ENCODE measurements around the gene AGAP1.
A peak's percentile ranks its signal among the peaks of the same experiment; 100 is the strongest.
"Not testable (repeated sequence)": the region's sequence is repeated elsewhere in the genome, so short reads cannot be mapped to it uniquely, and the experiment has no call there.

AGAP1 gene

DNA sequence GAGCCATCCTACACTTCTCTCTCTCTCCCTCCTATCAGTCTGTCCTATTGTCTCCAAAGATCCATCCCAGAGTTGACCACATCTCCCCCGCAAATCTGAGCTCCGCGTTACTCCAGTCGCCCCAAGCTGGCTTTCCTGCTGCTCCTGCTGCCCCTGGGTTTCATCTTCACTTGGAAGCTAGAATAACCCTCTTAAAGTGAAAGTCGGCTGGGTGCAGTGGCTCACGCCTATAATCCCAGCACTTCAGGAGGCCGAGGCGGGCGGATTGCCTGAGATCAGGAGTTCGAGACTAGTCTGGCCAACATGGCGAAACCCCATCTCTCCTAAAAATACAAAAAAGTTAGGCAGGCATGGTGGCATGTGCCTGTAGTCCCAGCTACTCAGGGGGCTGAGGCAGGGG is 647.8 kb downstream of the AGAP1 start:
- not testable (repeated sequence) for H3K27ac Mint-ChIP-seq; H3K4me3 Mint-ChIP-seq; H3K9me3 Mint-ChIP-seq; H3K4me1 Mint-ChIP-seq; ATAC-seq; H3K36me3 Mint-ChIP-seq (ENCODE audit: low read depth); DNase-seq
- H3K27me3 Mint-ChIP-seq: peaks cover 14% of the 10 kb centered on the region

DNA sequence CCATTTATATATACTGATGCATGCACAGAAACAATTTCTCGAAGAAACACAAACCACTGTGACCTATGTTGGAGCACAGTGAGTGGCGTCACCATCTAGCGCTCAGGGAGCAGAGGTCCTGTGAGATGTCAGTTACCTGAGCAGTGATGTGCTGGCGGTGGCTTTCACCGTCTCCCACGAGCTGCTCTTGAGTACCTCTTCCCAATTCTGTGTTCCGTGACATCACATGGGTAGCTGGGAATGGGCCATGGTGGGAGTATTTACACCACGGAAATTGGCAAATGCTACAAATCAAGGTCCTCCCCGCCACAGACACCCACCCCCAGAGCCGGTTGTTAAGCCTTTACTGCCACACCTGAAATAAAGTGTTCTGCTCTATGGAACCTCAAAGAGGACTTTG is 650.0 kb downstream of the AGAP1 start:
- H3K4me3 Mint-ChIP-seq: no peak overlapping the region
- H3K4me1 Mint-ChIP-seq: no peaks in the 10 kb centered on the region
- no peaks in the 10 kb centered on the region for H3K9me3 Mint-ChIP-seq
- H3K27ac Mint-ChIP-seq: no peak overlapping the region
- DNase-seq (no peak), ATAC-seq (no peak)
- peaks cover 14% of the 10 kb centered on the region for H3K27me3 Mint-ChIP-seq
- H3K36me3 Mint-ChIP-seq (ENCODE audit: low read depth): no peaks in the 10 kb centered on the region

DNA sequence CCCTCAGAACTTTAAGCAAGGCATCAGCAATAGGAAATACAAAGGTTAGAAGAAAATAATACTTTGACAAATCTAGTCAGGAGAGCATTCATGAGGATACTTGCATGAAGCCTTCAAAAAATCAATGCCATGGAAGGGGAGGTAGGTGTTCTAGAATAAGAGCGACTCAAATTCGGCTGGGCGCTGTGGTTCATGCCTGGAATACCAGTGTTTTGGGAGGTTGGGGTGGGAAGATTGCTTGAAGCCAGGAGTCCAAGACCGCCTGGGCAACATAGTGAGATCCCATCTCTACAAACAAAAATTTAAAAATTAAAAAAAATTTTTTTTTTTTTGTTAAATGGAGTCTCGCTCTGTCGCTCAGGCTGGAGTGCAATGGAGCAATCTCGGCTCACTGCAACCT is 652.6 kb downstream of the AGAP1 start:
- Mint-ChIP-seq H3K4me3 (no peak overlapping the region), H3K4me1 (no peaks in the 10 kb centered on the region), H3K27me3 (peaks cover 19% of the 10 kb centered on the region), H3K36me3 (ENCODE audit: low read depth) (no peaks in the 10 kb centered on the region), H3K27ac (no peak overlapping the region), H3K9me3 (peaks cover 4% of the 10 kb centered on the region)
- ATAC-seq: no peak
- no peak for DNase-seq

DNA sequence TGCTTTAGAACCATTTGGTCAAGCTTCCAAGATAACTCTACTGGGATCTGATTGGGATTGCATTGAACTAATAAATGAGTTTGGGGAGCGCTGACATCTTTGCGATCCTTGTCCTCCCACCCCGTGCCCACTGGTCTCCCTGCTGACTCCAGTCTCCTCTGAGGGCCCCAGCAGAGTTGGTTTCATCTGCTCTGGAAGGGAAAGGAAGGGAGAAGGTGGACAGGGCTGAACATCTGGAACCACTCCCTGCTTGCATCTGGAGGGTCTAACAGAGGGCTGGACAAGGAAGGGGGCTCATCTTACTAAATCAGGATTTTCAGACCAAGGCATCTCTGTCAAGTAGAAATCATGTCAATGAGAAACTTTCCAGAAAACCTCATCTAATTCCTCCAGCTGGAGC is 661.6 kb downstream of the AGAP1 start:
- Mint-ChIP-seq H3K9me3 (peaks cover 7% of the 10 kb centered on the region), H3K27ac (no peak overlapping the region), H3K4me3 (no peak overlapping the region), H3K4me1 (no peaks in the 10 kb centered on the region), H3K27me3 (peaks cover 25% of the 10 kb centered on the region), H3K36me3 (ENCODE audit: low read depth) (no peaks in the 10 kb centered on the region)
- no peak for ATAC-seq
- DNase-seq: no peak

DNA sequence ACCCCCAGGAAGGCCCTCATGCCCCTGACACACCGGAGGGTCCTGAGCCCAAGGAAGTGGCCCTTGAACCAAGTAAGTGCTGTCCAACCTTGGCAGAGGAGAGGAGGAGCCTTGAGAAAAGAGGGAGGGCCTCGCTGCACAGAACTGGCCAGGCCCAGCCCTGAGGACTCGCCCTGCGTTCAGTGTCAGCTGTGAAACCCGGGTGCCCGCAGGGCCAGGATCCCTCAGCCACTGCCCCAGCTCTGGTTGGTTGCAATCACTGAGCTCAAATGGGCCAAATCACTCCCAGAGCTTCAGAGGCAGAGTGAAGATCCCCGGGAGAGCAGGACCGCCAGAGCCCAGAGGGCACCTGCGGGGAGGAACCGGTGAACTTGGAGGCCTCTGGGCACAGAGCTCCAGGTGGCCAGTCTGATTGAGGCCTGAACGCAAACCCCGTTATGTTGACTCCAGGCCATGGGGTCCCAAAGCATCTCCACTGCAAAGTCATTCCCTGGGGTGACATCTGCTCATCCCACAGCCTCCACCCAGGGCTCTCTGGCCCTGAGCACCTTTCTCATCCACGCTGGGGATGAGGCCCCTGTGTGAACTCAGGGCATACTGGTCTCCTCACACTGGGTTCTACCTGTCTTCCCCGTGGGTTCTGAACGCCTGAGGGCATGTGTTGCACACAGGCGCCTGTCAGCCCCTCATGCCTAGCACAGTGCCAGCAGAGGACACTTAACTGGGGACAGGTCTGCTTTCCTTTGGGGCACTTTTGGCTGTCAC is 662.4 kb downstream of the AGAP1 start:
- no peaks in the 10 kb centered on the region for H3K4me1 Mint-ChIP-seq
- no peak overlapping the region for H3K4me3 Mint-ChIP-seq
- peaks cover 31% of the 10 kb centered on the region for H3K27me3 Mint-ChIP-seq
- H3K27ac Mint-ChIP-seq: no peak overlapping the region
- ATAC-seq: peak; percentile 14
- no peaks in the 10 kb centered on the region for H3K36me3 Mint-ChIP-seq (ENCODE audit: low read depth)
- no peak for DNase-seq
- peaks cover 3% of the 10 kb centered on the region for H3K9me3 Mint-ChIP-seq

DNA sequence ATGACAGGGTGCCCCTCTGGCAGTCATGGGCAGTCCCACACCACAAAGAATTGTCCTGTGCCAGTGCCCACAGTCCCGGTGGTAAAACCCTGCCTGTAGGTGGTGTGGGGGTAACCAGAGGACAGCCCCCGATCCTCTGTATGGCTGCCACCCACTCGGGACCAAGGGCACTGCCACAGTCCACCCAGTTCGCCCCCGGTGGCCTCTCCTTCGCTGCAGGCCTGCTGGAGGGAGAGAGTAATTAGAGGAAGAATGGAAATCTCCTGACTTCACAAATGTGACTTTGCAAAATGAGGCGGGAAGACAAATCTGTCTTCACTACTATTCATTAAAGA is 663.0 kb downstream of the AGAP1 start:
- Mint-ChIP-seq H3K9me3 (peaks cover 3% of the 10 kb centered on the region), H3K4me3 (no peak overlapping the region), H3K27ac (no peak overlapping the region), H3K4me1 (no peaks in the 10 kb centered on the region), H3K27me3 (peaks cover 35% of the 10 kb centered on the region), H3K36me3 (ENCODE audit: low read depth) (no peaks in the 10 kb centered on the region)
- ATAC-seq (no peak), DNase-seq (no peak)

DNA sequence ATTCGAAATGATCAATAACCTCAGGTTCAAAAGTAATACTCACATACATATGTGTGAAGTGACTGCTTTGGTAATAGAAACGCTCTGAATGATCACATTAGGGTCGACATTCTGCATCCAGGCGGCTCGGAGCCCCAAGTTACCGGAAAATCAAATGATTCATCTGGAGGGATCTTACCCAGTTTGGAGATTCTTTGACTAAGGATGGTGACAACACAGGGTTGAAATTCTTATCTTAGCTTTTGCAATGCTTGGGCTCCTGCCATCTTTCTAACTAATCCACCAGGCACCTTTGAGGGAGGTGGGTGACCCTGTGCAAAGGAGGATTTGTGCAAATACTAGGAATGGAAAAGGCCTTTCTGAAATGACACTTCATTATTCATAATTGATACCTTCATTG is 663.5 kb downstream of the AGAP1 start:
- Mint-ChIP-seq H3K27me3 (peaks cover 41% of the 10 kb centered on the region), H3K9me3 (peaks cover 3% of the 10 kb centered on the region), H3K4me1 (no peaks in the 10 kb centered on the region), H3K36me3 (ENCODE audit: low read depth) (no peaks in the 10 kb centered on the region), H3K27ac (no peak overlapping the region), H3K4me3 (no peak overlapping the region)
- DNase-seq: no peak
- ATAC-seq: no peak

DNA sequence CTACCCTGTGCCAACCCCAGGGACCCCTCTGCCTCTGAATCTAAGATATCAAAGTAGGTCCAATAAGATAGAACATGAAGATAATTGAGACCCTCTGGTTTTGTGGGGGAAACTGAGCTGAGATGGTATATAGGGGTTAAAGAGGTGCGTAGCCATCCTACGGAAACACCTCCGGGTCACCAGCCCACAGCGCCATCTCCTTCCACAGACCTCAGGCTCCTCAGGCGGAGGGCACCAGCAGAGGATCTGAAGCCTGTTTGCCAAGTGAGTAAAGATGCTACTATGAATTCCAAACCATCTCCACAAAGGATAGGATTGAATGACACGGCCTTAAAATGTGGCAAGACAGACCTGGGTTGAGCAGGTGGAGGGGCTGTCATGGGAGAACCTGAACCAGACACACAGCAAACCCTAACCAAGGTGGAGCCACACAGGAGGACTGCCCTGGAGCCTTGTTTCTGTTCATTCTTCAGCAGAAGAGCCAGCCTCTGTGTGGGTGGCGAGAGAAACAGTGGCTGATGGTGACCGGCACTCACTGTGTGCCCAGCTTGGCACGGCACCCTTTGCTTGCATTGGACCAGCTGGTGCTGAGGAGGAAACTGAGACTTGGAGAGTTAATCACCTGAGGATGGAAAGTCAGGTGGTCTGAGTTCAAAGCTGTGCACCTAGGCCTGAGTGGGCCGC is 664.1 kb downstream of the AGAP1 start:
- Mint-ChIP-seq H3K36me3 (ENCODE audit: low read depth) (no peaks in the 10 kb centered on the region), H3K27ac (no peak overlapping the region), H3K4me1 (no peaks in the 10 kb centered on the region), H3K9me3 (peaks cover 3% of the 10 kb centered on the region), H3K27me3 (peaks cover 45% of the 10 kb centered on the region), H3K4me3 (no peak overlapping the region)
- DNase-seq (no peak), ATAC-seq (no peak)

DNA sequence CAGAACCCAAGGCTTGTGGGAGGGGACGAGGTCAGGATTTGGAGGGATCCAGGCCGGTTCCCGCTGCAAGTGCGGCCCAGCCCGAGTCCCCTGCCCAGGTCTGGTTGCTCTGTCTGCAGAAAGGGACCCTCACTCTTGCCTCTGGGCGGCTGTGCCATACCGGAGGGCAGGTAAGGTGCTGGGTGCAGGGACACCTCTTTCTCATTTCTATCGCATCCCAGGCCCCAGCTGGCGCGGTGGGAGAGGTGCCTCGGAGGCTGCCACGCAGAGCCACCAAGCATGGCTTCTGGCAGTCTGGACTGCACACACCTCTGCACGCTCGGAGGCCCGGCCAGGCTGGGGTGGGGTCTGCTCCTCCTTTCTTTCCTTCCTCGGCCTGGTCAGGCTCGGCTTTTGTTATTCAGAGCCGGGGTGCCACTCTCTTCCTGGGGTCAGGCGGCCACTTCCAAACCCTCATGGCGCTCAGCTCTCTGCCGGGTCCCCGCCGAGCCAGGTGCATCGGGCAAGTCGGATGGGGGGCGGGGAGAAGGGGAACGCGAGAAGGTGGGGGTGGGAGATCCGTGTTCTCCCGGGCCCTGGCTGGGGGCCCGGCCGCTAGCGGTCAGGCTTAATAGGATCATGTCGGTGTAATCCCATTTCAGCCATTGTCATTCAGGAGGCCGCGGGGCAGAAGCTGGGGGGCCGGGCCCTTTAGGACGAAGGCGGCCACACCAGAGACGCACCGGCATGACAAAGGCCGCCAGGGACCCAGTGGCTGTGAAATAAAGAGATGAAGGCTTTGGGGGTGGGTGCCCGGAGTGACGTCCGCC is 665.3 kb downstream of the AGAP1 start:
- DNase-seq (no peak), ATAC-seq (no peak)
- Mint-ChIP-seq H3K27me3 (peaks cover 46% of the 10 kb centered on the region), H3K4me1 (no peaks in the 10 kb centered on the region), H3K4me3 (no peak overlapping the region), H3K9me3 (peaks cover 3% of the 10 kb centered on the region), H3K36me3 (ENCODE audit: low read depth) (no peaks in the 10 kb centered on the region), H3K27ac (no peak overlapping the region)

DNA sequence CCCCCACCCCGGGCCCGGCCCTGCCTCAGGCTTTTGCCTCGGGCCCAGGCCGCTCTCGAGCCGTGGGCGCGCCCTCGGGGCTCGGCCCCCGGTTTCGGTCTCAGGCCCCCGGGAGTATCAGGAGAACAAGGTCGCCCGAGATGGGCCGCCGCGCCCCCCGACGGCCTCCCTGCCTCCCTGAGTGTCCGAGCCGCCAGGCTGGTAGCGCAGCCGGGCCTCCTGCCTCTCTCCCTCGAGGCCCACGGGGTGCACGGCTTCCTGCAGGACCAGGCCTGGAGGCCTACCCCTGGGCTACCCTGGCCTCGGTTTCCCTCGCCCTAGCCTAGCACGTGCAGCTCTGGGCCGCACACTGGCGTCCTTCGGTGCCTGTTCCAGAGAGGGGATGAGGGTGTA is 665.9 kb downstream of the AGAP1 start:
- Mint-ChIP-seq H3K27ac (no peak overlapping the region), H3K36me3 (ENCODE audit: low read depth) (no peaks in the 10 kb centered on the region), H3K9me3 (no peaks in the 10 kb centered on the region), H3K4me3 (no peak overlapping the region), H3K27me3 (peaks cover 43% of the 10 kb centered on the region), H3K4me1 (peaks cover 1% of the 10 kb centered on the region)
- DNase-seq: no peak
- no peak for ATAC-seq

DNA sequence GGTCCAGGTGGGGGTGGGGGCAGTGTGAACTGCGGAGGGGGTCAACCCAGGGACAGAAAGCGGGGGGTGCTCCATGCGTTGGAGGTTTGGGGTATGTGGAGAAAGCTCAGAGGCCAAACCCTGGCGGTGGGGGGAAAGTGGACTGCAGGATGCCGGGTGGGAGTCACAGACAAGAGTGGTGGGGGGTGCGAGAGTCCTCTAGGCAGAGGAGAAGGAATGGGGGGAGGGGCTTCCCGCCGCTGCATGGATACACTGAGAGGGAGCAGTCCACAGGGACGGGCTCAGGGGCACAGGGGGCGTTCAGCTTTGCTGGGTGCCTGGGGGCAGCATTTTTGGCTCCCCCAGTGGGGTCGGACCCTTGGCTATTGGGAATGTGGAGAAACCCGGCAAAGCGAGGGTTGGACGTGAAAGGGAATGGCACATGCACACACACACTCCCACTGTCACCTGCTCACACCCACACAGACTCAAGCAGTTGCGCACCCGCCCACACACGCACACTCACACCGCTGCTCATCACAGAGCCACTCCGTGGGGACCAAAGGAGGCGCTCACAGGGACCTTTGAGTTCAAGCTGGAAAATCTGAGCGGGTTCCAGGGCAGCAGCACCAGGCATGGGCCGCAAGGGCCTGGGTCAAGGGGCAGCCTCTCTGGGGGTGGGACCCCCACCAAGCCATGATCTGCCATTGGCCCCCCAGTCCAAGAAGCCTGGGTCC is 666.7 kb downstream of the AGAP1 start:
- H3K27ac Mint-ChIP-seq: no peak overlapping the region
- no peak overlapping the region for H3K4me3 Mint-ChIP-seq
- peaks cover 2% of the 10 kb centered on the region for H3K4me1 Mint-ChIP-seq

DNA sequence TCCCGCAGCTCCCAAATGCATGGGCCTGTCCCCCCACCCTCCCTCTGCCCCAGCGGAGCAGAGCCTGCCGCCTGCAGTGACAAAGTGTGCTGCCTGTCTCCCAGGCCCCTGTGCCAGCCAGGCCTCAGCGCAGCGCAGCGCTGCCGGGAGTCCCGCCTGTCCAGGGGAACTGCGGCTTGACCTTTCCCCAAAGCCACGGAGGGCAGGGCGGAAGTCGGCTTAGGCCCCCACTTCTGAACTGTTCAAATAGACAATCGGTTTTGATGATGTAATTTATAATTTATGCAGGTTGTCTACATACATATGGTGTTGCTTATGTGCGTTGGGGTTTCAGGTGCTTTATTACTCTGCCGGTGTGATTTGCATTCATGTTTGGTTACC is 667.2 kb downstream of the AGAP1 start:
- H3K27me3 Mint-ChIP-seq: peaks cover 56% of the 10 kb centered on the region

More for the DNA sequence above, 666.7 kb downstream of the AGAP1 start:
- no peaks in the 10 kb centered on the region for H3K36me3 Mint-ChIP-seq (ENCODE audit: low read depth)
- DNase-seq (no peak), ATAC-seq (no peak)
- H3K9me3 Mint-ChIP-seq: no peaks in the 10 kb centered on the region
- peaks cover 51% of the 10 kb centered on the region for H3K27me3 Mint-ChIP-seq

DNA sequence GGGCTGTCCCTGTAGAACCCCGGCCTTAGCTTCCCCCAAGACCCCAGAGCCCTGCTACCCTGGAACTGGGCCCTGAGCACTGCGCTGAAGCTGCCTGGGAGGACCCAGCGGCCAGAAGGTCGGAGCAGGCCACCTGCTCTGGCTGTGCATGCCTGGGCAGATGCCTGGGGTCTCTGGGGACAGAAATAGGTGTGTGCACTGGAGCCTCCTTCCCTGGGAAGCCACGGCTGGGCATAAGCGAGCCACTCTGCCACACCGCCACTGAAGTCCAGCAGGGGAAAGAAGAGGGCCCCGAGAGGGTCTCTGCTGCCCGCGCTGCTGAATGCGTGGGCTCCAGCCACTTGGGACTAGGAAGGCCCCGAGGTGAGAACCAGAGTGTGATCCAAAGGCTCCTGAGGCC is 667.7 kb downstream of the AGAP1 start:
- H3K9me3 Mint-ChIP-seq: no peaks in the 10 kb centered on the region
- H3K27me3 Mint-ChIP-seq: peaks cover 59% of the 10 kb centered on the region
- H3K27ac Mint-ChIP-seq: no peak overlapping the region

More for the DNA sequence above, 667.2 kb downstream of the AGAP1 start:
- Mint-ChIP-seq H3K27ac (no peak overlapping the region), H3K4me1 (peaks cover 2% of the 10 kb centered on the region), H3K36me3 (ENCODE audit: low read depth) (no peaks in the 10 kb centered on the region), H3K9me3 (no peaks in the 10 kb centered on the region), H3K4me3 (no peak overlapping the region)
- ATAC-seq (no peak), DNase-seq (no peak)

DNA sequence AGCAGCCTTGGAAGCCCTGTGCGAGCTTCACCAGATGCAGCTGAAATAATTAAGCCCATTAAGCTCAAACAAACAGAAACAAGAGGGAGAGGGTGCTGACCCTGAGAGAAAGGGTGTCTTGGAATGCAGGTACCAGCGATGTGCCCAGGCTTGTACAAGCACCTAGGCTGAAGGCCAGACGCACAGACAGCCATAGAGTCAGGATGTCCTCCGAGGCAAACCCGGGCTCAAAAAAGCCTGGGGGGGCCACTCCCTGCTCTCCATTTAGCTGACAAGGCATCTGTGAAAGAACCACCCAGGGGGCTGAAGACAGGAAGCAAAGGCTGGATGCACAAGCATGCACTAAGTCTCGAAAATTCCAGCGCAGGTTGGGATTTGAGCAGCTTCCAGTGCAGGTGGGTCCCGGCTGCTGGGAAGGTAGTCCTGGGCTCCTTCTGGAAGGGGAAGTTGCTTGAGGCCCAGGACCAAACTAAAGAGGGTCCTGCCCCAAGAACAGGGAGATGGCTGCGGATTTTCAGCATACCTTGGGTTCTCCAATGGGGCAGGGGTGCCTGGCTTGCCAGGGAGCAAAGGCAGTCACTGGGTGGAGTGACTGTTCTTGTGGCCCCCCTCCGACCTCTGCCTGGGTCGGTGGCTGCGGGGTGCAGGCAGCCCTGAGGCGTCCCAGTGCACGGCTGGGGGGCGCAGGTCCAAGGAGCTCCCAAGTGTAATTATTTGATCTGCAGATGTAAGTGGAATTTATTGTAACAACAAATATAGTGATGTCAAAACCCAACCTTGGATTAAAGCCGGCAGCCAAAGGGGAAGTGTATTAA is 668.4 kb downstream of the AGAP1 start:
- Mint-ChIP-seq H3K4me3 (no peak overlapping the region), H3K36me3 (ENCODE audit: low read depth) (no peaks in the 10 kb centered on the region), H3K27ac (no peak overlapping the region), H3K4me1 (peaks cover 9% of the 10 kb centered on the region), H3K27me3 (peaks cover 61% of the 10 kb centered on the region), H3K9me3 (no peaks in the 10 kb centered on the region)
- ATAC-seq: no peak
- DNase-seq: no peak

More for the DNA sequence above, 667.7 kb downstream of the AGAP1 start:
- Mint-ChIP-seq H3K4me3 (no peak overlapping the region), H3K4me1 (peaks cover 4% of the 10 kb centered on the region), H3K36me3 (ENCODE audit: low read depth) (no peaks in the 10 kb centered on the region)
- no peak for ATAC-seq
- no peak for DNase-seq
